DND-41 (cell line): ENCODE data around the gene RETSAT.

Experiments used
- EZH2 ChIP-seq: IDR thresholded peaks from 3 replicates; pipeline ENCODE4 v1.6.1; 2012; ENCODE audit warnings: borderline replicate concordance, low read depth, mild to moderate bottlenecking, moderate library complexity, low read length, inconsistent platforms; ENCODE audit not compliant: severe bottlenecking
- TF ChIP-seq, protein P1 (sequence below): IDR thresholded peaks from 2 replicates; pipeline ENCODE4 v1.5.1; 2012; ENCODE audit warnings: borderline replicate concordance, low read length, moderate library complexity, mild to moderate bottlenecking; ENCODE audit not compliant: poor library complexity, severe bottlenecking; ENCODE audit errors: extremely low read depth

DNA sequence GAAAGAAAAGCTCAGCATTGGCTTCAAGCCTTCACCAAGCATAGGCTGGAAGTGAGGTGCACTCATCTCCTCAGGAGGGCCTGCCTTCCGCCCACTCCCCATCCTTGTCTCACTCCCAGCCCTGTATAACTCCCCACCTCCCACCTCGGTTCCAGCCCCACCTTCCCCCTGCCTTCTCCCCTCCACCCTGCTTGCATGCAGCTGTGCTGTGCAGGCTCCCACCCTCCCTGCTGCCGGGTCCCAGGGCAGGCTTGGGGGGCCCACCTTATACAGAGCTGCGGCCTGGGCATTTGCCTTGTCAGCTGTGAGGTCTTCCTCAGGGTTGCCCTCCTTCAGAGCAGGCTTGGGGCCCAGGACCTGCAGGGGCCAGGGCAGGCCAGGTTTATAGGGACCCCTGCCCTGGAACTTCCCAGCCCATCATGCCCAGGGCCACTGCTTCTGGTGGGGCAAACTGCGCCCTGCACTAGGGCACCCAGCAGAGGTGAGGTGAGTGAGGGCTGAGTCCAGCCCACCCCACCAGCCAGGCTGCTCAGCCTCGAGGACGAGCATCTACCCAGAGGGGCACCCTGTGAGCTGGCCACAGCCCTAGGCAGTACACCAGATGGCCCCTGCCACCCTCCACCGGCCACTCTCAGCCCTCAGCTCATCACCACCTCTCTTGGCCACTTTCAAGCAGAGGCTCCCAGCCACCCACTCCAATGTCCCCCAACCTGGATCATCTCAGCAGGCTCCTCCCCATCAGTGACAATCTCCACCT, 44.3 kb upstream of the RETSAT start:
- TF ChIP-seq, protein P1, sequence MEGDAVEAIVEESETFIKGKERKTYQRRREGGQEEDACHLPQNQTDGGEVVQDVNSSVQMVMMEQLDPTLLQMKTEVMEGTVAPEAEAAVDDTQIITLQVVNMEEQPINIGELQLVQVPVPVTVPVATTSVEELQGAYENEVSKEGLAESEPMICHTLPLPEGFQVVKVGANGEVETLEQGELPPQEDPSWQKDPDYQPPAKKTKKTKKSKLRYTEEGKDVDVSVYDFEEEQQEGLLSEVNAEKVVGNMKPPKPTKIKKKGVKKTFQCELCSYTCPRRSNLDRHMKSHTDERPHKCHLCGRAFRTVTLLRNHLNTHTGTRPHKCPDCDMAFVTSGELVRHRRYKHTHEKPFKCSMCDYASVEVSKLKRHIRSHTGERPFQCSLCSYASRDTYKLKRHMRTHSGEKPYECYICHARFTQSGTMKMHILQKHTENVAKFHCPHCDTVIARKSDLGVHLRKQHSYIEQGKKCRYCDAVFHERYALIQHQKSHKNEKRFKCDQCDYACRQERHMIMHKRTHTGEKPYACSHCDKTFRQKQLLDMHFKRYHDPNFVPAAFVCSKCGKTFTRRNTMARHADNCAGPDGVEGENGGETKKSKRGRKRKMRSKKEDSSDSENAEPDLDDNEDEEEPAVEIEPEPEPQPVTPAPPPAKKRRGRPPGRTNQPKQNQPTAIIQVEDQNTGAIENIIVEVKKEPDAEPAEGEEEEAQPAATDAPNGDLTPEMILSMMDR, result no peak
- TF ChIP-seq EZH2, result no peak
